ENCODE results near the gene NAA15. TPM values are rescaled to one million over a fixed set of nuclear protein-coding genes. Genes with fewer than 3 reads are reported as not detected.
"Not testable (repeated sequence)": the region's sequence is repeated elsewhere in the genome, so short reads cannot be mapped to it uniquely, and the experiment has no call there.

Gene NAA15
- polyA plus RNA-seq, 3 donors: 5.2 to 20.2 (median 8.8) TPM

GRCh38 chr4:139253713-139254112, 47.6 kb upstream of the NAA15 start:
- no peak overlapping the region for H3K27ac ChIP-seq (ENCODE audit: low read depth in 1 of 2, low read length in 2 of 2)
- no peaks in the 10 kb centered on the region for H3K36me3 ChIP-seq (replicated peaks in 1 of 2; ENCODE audit: control insufficient read depth in 1 of 2, insufficient read depth in 2 of 2, low read length in 2 of 2)
- Mint-ChIP-seq H3K4me3 (no peak overlapping the region), H3K9me3 (peaks cover 0 to 2% (median 0%) of the 10 kb centered on the region in 7 donors), H3K36me3 (no peaks in the 10 kb centered on the region), H3K27me3 (ENCODE audit: low read depth in 3 of 3) (peaks cover 0 to 2% (median 0%) of the 10 kb centered on the region in 3 donors), H3K27ac (no peak overlapping the region), H3K4me1 (no peaks in the 10 kb centered on the region)
- no peak for DNase-seq
- TF ChIP-seq CTCF (IDR thresholded peaks at IDR 0.05): no peak
- no peaks in the 10 kb centered on the region for H3K4me1 ChIP-seq (ENCODE audit: control insufficient read depth in 1 of 2, insufficient read depth in 2 of 2, low read length in 2 of 2)
- no peaks in the 10 kb centered on the region for H4K20me1 ChIP-seq (ENCODE audit: insufficient read depth, low read length)
- no peak overlapping the region for H3K4me2 ChIP-seq (replicated peaks; ENCODE audit: extremely low read depth, low read length, poor library complexity, severe bottlenecking)
- no peaks in the 10 kb centered on the region for H3K79me2 ChIP-seq (ENCODE audit: insufficient read depth, low read length)
- no peaks in the 10 kb centered on the region for H3K27me3 ChIP-seq (ENCODE audit: control insufficient read depth in 2 of 2, insufficient read depth in 2 of 2, low read length in 2 of 2)
- intact Hi-C loops (cut with micrococcal nuclease): no loop called here
- H3K9me3 ChIP-seq (replicated peaks in 1 of 2; ENCODE audit: control insufficient read depth in 1 of 2, insufficient read depth in 1 of 2, low read length in 2 of 2): no peaks in the 10 kb centered on the region
- H3K9ac ChIP-seq (ENCODE audit: insufficient read depth, low read length, poor library complexity, severe bottlenecking): no peak overlapping the region
- no peak overlapping the region for H2AFZ ChIP-seq (ENCODE audit: insufficient read depth, low read depth, low read length, poor library complexity, severe bottlenecking)
- no peak overlapping the region for H3K4me3 ChIP-seq (replicated peaks in 1 of 3; ENCODE audit: low read depth in 2 of 3, low read length in 3 of 3)
- WGBS (ENCODE audit: insufficient coverage): no CpG with 5 or more reads among the region's 3 CpGs

- H3K4me1 Mint-ChIP-seq; H3K27ac ChIP-seq (ENCODE audit: low read depth in 1 of 2, low read length in 2 of 2); H3K9me3 ChIP-seq (replicated peaks in 1 of 2; ENCODE audit: control insufficient read depth in 1 of 2, insufficient read depth in 1 of 2, low read length in 2 of 2); H3K4me3 ChIP-seq (replicated peaks in 1 of 3; ENCODE audit: low read depth in 2 of 3, low read length in 3 of 3); intact Hi-C loops (cut with micrococcal nuclease); H3K36me3 Mint-ChIP-seq; H2AFZ ChIP-seq (ENCODE audit: insufficient read depth, low read depth, low read length, poor library complexity, severe bottlenecking); H3K27ac Mint-ChIP-seq; H3K4me3 Mint-ChIP-seq; H3K36me3 ChIP-seq (replicated peaks in 1 of 2; ENCODE audit: control insufficient read depth in 1 of 2, insufficient read depth in 2 of 2, low read length in 2 of 2); DNase-seq; H3K79me2 ChIP-seq (ENCODE audit: insufficient read depth, low read length); H4K20me1 ChIP-seq (ENCODE audit: insufficient read depth, low read length); H3K4me1 ChIP-seq (ENCODE audit: control insufficient read depth in 1 of 2, insufficient read depth in 2 of 2, low read length in 2 of 2); H3K27me3 Mint-ChIP-seq (ENCODE audit: low read depth in 3 of 3); H3K4me2 ChIP-seq (replicated peaks; ENCODE audit: extremely low read depth, low read length, poor library complexity, severe bottlenecking); H3K9me3 Mint-ChIP-seq; H3K9ac ChIP-seq (ENCODE audit: insufficient read depth, low read length, poor library complexity, severe bottlenecking); H3K27me3 ChIP-seq (ENCODE audit: control insufficient read depth in 2 of 2, insufficient read depth in 2 of 2, low read length in 2 of 2): not testable (repeated sequence)
- no CpG with 5 or more reads among the region's 6 CpGs for WGBS (ENCODE audit: insufficient coverage)
Observed at GRCh38 chr4:139255581-139255980, 45.7 kb upstream of the NAA15 start.
